OCI-LY7 (cell line): ENCODE data around the gene DTWD2.

Experiments
- EZH2phosphoT487 ChIP-seq: fragments of 200-600 bp; sonication (generic); IDR thresholded peaks from 2 replicates; pipeline ENCODE4 v1.6.1; 2018; ENCODE audit warnings: low read depth, borderline replicate concordance, mild to moderate bottlenecking, mixed run types, antibody characterized with exemption, low read length, moderate library complexity, mixed read lengths
- TF ChIP-seq, protein P1 (sequence below): fragments of 200-600 bp; sonication (generic); conservative IDR thresholded peaks from 2 replicates; pipeline ENCODE4 v1.5.1; 2014; ENCODE audit warnings: mild to moderate bottlenecking, antibody characterized with exemption, low read length, moderate library complexity, mixed read lengths

- no peak for TF ChIP-seq EZH2phosphoT487
- TF ChIP-seq, protein P1, sequence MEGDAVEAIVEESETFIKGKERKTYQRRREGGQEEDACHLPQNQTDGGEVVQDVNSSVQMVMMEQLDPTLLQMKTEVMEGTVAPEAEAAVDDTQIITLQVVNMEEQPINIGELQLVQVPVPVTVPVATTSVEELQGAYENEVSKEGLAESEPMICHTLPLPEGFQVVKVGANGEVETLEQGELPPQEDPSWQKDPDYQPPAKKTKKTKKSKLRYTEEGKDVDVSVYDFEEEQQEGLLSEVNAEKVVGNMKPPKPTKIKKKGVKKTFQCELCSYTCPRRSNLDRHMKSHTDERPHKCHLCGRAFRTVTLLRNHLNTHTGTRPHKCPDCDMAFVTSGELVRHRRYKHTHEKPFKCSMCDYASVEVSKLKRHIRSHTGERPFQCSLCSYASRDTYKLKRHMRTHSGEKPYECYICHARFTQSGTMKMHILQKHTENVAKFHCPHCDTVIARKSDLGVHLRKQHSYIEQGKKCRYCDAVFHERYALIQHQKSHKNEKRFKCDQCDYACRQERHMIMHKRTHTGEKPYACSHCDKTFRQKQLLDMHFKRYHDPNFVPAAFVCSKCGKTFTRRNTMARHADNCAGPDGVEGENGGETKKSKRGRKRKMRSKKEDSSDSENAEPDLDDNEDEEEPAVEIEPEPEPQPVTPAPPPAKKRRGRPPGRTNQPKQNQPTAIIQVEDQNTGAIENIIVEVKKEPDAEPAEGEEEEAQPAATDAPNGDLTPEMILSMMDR: no peak
These were observed 44.8 kb upstream of the DTWD2 start for GRCh38 chr5:119033135-119033534.
